HCT116 (cell line): ENCODE results near the gene PHACTR4. TPM values are rescaled to one million over a fixed set of nuclear protein-coding genes. Genes with fewer than 3 reads are reported as not detected.

Experiments used
- ATAC-seq: fragments of 200-7000 bp; cut with Tn5 transposase; 2 replicates; pipeline ENCODE4 v1.9.1; 2020; ENCODE audit warnings: mild to moderate bottlenecking, moderate library complexity
- BruUV-seq: library from RNA; stranded (reverse); fragments of 400-500 nt; replicated peaks from 2 replicates; lab custom pipeline; 2021; lab: Mats Ljungman, UMichigan
- CTCF ChIA-PET: fragments of 300-600 bp; sonication (Branson Sonifier 250); formaldehyde crosslinking; loops from one replicate; lab custom pipeline; 2021; ENCODE audit warnings: antibody characterized with exemption; lab: Charles Lee
- POLR2A ChIA-PET: fragments of 300-600, 350-600 bp; sonication (Branson Sonifier 250); formaldehyde crosslinking; loops from one replicate; lab custom pipeline; 2021; ENCODE audit warnings: antibody characterized with exemption; lab: Charles Lee
- RAD21 ChIA-PET, 2 experiments: fragments of 300-600 bp; sonication (Branson Sonifier 250); formaldehyde crosslinking; loops; one replicate each; lab custom pipeline; 2023; ENCODE audit warnings: low total read pairs in 2 of 2; ENCODE audit not compliant: uncharacterized antibody in 2 of 2, unreplicated experiment in 2 of 2, low non-redundant PET in 1 of 2; lab: Charles Lee
- DNase-seq: peaks from one replicate; pipeline ENCODE4 v3.0.0-alpha.2; 2010; ENCODE audit warnings: low read depth, low spot score
- H2AFZ ChIP-seq: fragments of 200-600 bp; shearing (Covaris generic), sonication (generic); 2 replicates; pipeline ENCODE4 v1.6.1; 2017; ENCODE audit warnings: low read depth, mixed run types, mixed read lengths, antibody characterized with exemption, low read length; ENCODE audit not compliant: poor library complexity, severe bottlenecking
- H3K27ac ChIP-seq: 2 replicates; pipeline ENCODE4 v1.5.1; 2012; ENCODE audit warnings: low read depth, low read length
- H3K27me3 ChIP-seq: fragments of 200-600 bp; sonication (generic); 2 replicates; pipeline ENCODE4 v1.6.1; 2016; ENCODE audit warnings: mixed run types, low read length, mixed read lengths; ENCODE audit not compliant: insufficient read depth
- H3K36me3 ChIP-seq, 2 experiments: fragments of 200-500 bp in 1 of 2; fragments of 200-600 bp in 1 of 2; sonication (Bioruptor generic) in 1 of 2; sonication (generic) in 1 of 2; 2 replicates each; pipeline versions ENCODE4 v1.5.1 to v1.6.1; 2014 to 2016; ENCODE audit warnings: low read length in 2 of 2, inconsistent platforms in 1 of 2, mixed read lengths in 1 of 2, mixed run types in 1 of 2; ENCODE audit not compliant: insufficient read depth in 2 of 2, control insufficient read depth in 1 of 2
- H3K4me1 ChIP-seq, 2 experiments: fragments of 200-600 bp in 1 of 2; sonication (generic) in 1 of 2; 2 replicates each; pipeline versions ENCODE4 v1.5.1 to v1.6.1; 2012 to 2017; ENCODE audit warnings: low read length in 2 of 2, inconsistent platforms in 1 of 2, mild to moderate bottlenecking in 1 of 2, mixed read lengths in 1 of 2, mixed run types in 1 of 2, moderate library complexity in 1 of 2; ENCODE audit not compliant: insufficient read depth in 2 of 2, control insufficient read depth in 1 of 2
- H3K4me2 ChIP-seq: fragments of 200-600 bp; sonication (generic); 2 replicates; pipeline ENCODE4 v1.6.1; 2017; ENCODE audit warnings: mixed run types, low read length, mixed read lengths
- H3K4me3 ChIP-seq, 2 experiments: fragments of 200-600 bp in 1 of 2; sonication (generic) in 1 of 2; replicated peaks in 1 of 2; 2 replicates each; pipeline ENCODE4 v1.5.1; 2011 to 2016; ENCODE audit warnings: low read length in 2 of 2, control low read depth in 1 of 2, low read depth in 1 of 2, mild to moderate bottlenecking in 1 of 2, mixed read lengths in 1 of 2, mixed run types in 1 of 2
- H3K79me2 ChIP-seq: fragments of 200-600 bp; sonication (generic); 2 replicates; pipeline ENCODE4 v1.6.1; 2017; ENCODE audit warnings: mild to moderate bottlenecking, mixed run types, low read length, moderate library complexity, mixed read lengths; ENCODE audit not compliant: insufficient read depth
- H3K9ac ChIP-seq: fragments of 200-600 bp; sonication (generic); 2 replicates; pipeline ENCODE4 v1.6.1; 2016; ENCODE audit warnings: low read length, mixed read lengths
- H3K9me2 ChIP-seq: fragments of 200-600 bp; sonication (generic), shearing (Covaris generic); 2 replicates; pipeline ENCODE4 v1.6.1; 2017; ENCODE audit warnings: mixed run types, mild to moderate bottlenecking, moderate library complexity; ENCODE audit not compliant: insufficient read depth
- H3K9me3 ChIP-seq, 2 experiments: fragments of 200-500 bp in 1 of 2; fragments of 200-600 bp in 1 of 2; sonication (Bioruptor generic) in 1 of 2; sonication (generic) in 1 of 2; 2 replicates each; pipeline ENCODE4 v1.6.1; 2014 to 2017; ENCODE audit warnings: low read length in 2 of 2, mixed read lengths in 2 of 2, inconsistent platforms in 1 of 2, low read depth in 1 of 2, mild to moderate bottlenecking in 1 of 2, mixed run types in 1 of 2, moderate library complexity in 1 of 2; ENCODE audit not compliant: control insufficient read depth in 1 of 2, insufficient read depth in 1 of 2
- H4K20me1 ChIP-seq: fragments of 200-600 bp; sonication (generic), shearing (Covaris generic); 2 replicates; pipeline ENCODE4 v1.6.1; 2017; ENCODE audit warnings: mixed run types, mild to moderate bottlenecking, moderate library complexity; ENCODE audit not compliant: insufficient read depth
- CBX3 ChIP-seq: IDR thresholded peaks from 2 replicates; pipeline ENCODE4 v1.6.1; 2012; ENCODE audit warnings: low read depth
- CTCF ChIP-seq, 3 experiments: fragments of 200-600 bp in 1 of 3; sonication (generic) in 1 of 3; IDR thresholded peaks in 2 of 3; conservative IDR thresholded peaks in 1 of 3; 2 replicates each; pipeline ENCODE4 v1.5.1; 2012 to 2017; ENCODE audit warnings: low read depth in 2 of 3, low read length in 2 of 3, antibody characterized with exemption in 1 of 3, borderline replicate concordance in 1 of 3, control low read depth in 1 of 3, mild to moderate bottlenecking in 1 of 3, mixed read lengths in 1 of 3, mixed run types in 1 of 3, moderate library complexity in 1 of 3; ENCODE audit not compliant: insufficient read depth in 1 of 3
- EZH2 ChIP-seq: fragments of 200-600 bp; sonication (generic); IDR thresholded peaks from 2 replicates; pipeline ENCODE4 v1.6.1; 2017; ENCODE audit warnings: antibody characterized with exemption, mixed run types
- EZH2phosphoT487 ChIP-seq: fragments of 200-600 bp; IDR thresholded peaks from 2 replicates; pipeline ENCODE4 v1.6.1; 2018; ENCODE audit warnings: antibody characterized with exemption, borderline replicate concordance
- FOSL1 ChIP-seq: IDR thresholded peaks from 2 replicates; pipeline ENCODE4 v1.6.1; 2012; ENCODE audit warnings: low read depth
- MAX ChIP-seq: IDR thresholded peaks from 2 replicates; pipeline ENCODE4 v1.6.1; 2012
- POLR2A ChIP-seq: IDR thresholded peaks from 2 replicates; pipeline ENCODE4 v1.7.0; 2011; ENCODE audit warnings: borderline replicate concordance; ENCODE audit not compliant: insufficient read depth, insufficient read length; ENCODE audit errors: extremely low read depth
- POLR2AphosphoS5 ChIP-seq: IDR thresholded peaks from 2 replicates; pipeline ENCODE4 v1.6.1; 2011; ENCODE audit warnings: mild to moderate bottlenecking, low read depth, low read length, moderate library complexity
- RAD21 ChIP-seq: IDR thresholded peaks from 2 replicates; pipeline ENCODE4 v1.6.1; 2012; ENCODE audit warnings: low read depth, mild to moderate bottlenecking
- SIN3A ChIP-seq: IDR thresholded peaks from 2 replicates; pipeline ENCODE4 v1.6.1; 2012; ENCODE audit warnings: low read depth
- TCF7L2 ChIP-seq: IDR thresholded peaks from 2 replicates; pipeline ENCODE4 v1.7.0; 2011; ENCODE audit warnings: borderline replicate concordance, inconsistent platforms; ENCODE audit not compliant: insufficient read depth, insufficient read length; ENCODE audit errors: extremely low read depth
- ZBTB33 ChIP-seq: IDR thresholded peaks from 2 replicates; pipeline ENCODE4 v1.6.1; 2011; ENCODE audit warnings: mild to moderate bottlenecking, low read length, moderate library complexity; ENCODE audit not compliant: insufficient replicate concordance; ENCODE audit errors: extremely low read depth
- ZFX ChIP-seq: fragments of 450-650 bp; IDR thresholded peaks from 2 replicates; pipeline ENCODE4 v1.6.1; 2017
- ZNF274 ChIP-seq: fragments of 200-500 bp; sonication (Bioruptor generic); IDR thresholded peaks from 2 replicates; pipeline ENCODE4 v1.6.1; 2014; ENCODE audit warnings: mild to moderate bottlenecking, low read depth, low read length, inconsistent platforms
- intact Hi-C: fragments of 100-400 bp; cut with micrococcal nuclease; formaldehyde crosslinking; loops from 2 replicates; pipeline ENCODE4 v1.10.0; 2022
- total RNA-seq: library from RNA; stranded (reverse); gene quantifications from one replicate; pipeline ENCODE4 v1.2.1, GENCODE V29; 2021; ENCODE audit not compliant: unreplicated experiment
- TF ChIP-seq, protein P1 (sequence below): IDR thresholded peaks from 2 replicates; pipeline ENCODE4 v1.6.1; 2012; ENCODE audit warnings: low read depth
- TF ChIP-seq, protein P2 (sequence below): IDR thresholded peaks from 2 replicates; pipeline ENCODE4 v1.6.1; 2012

The PHACTR4 gene
- total RNA-seq, 1 experiment from 2014 or later = 36.0 TPM

DNA sequence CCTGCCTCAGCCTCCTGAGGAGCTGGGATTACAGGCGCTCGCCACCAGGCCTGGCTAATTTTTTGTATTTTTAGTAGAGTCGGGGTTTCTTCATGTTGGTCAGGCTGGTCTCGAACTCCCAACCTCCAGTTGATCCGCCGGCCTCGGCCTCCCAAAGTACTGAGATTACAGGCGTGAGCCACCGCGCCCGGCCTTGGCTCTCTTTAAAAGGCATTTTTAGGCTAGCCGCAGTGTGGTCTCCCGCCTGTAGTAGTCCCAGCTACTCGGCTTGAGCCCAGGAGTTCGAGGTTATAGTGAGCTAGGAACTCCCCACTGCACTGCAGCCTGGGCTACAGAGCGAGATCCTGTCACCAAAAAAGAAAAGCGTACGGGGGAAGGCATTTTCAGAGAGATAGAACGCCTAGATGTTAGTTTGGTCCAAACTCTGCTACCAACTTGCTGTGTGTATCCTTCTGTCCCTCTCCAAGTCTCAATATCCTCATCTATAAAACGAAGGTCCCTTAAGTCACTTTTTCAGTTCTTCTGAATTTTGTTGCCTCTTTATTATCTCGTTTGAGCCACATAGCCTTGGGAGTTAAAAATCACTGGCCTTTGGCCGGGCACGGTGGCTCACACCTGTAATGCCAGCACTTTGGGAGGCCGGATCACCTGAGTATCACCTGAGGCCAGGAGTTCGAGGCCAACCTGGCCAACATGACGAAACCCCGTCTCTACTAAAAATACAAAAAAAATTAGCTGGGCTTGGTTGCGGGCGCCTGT, 40.0 kb upstream of the PHACTR4 start (continued):
- TF ChIP-seq TCF7L2 = no peak
- TF ChIP-seq POLR2A = no peak
- TF ChIP-seq, protein P1, sequence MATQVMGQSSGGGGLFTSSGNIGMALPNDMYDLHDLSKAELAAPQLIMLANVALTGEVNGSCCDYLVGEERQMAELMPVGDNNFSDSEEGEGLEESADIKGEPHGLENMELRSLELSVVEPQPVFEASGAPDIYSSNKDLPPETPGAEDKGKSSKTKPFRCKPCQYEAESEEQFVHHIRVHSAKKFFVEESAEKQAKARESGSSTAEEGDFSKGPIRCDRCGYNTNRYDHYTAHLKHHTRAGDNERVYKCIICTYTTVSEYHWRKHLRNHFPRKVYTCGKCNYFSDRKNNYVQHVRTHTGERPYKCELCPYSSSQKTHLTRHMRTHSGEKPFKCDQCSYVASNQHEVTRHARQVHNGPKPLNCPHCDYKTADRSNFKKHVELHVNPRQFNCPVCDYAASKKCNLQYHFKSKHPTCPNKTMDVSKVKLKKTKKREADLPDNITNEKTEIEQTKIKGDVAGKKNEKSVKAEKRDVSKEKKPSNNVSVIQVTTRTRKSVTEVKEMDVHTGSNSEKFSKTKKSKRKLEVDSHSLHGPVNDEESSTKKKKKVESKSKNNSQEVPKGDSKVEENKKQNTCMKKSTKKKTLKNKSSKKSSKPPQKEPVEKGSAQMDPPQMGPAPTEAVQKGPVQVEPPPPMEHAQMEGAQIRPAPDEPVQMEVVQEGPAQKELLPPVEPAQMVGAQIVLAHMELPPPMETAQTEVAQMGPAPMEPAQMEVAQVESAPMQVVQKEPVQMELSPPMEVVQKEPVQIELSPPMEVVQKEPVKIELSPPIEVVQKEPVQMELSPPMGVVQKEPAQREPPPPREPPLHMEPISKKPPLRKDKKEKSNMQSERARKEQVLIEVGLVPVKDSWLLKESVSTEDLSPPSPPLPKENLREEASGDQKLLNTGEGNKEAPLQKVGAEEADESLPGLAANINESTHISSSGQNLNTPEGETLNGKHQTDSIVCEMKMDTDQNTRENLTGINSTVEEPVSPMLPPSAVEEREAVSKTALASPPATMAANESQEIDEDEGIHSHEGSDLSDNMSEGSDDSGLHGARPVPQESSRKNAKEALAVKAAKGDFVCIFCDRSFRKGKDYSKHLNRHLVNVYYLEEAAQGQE = no peak
- TF ChIP-seq RAD21 = no peak; the same call in 1 of the 2 replicates

DNA sequence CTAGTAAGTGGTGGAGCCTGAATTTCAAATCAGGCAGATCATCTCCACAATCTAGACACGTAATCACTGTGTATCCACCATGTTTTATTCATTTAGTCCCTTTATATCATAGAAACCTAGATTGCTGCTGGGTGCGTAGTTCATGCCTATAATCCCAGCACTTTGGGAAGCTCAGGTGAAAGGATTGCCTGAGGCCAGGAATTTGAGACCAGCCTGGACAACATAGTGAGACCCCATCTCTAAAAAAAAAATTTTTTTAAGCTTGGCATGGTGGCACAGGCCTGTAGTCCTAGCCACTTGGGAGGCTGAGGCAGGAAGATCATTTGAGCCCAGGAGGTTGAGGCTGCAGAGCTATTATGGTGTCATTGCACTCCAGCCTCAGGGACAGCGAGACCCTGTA, 30.6 kb upstream of the PHACTR4 start:
- TF ChIP-seq ZBTB33 (no peak), FOSL1 (no peak), MAX (no peak), ZFX (no peak), CTCF (IDR thresholded peaks at IDR 0.05 in 2 of 3, conservative IDR thresholded peaks at IDR 0.05 in 1 of 3; ENCODE audit: borderline replicate concordance in 1 of 3, insufficient read depth in 1 of 3, low read depth in 2 of 3, low read length in 2 of 3) (no peak), EZH2 (no peak), POLR2A (no peak), ZNF274 (no peak), POLR2AphosphoS5 (no peak), EZH2phosphoT487 (no peak), CBX3 (no peak), SIN3A (no peak)
- TF ChIP-seq, protein P2, sequence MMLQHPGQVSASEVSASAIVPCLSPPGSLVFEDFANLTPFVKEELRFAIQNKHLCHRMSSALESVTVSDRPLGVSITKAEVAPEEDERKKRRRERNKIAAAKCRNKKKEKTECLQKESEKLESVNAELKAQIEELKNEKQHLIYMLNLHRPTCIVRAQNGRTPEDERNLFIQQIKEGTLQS = no peak
- no peak overlapping the region for H3K4me2 ChIP-seq
- H3K27me3 ChIP-seq = no peaks in the 10 kb centered on the region
- no peaks in the 10 kb centered on the region; the same call in 1 of the 2 replicates for H3K79me2 ChIP-seq
- DNase-seq = no peak
- ChIA-PET RAD21 (no interaction called here), CTCF (no interaction called here), POLR2A (no interaction called here)
- no peak overlapping the region for H3K9ac ChIP-seq
- no peaks in the 10 kb centered on the region for H4K20me1 ChIP-seq
- no peak for ATAC-seq
- BruUV-seq = no TSS peak
- H3K36me3 ChIP-seq = peaks cover 4 to 12% of the 10 kb centered on the region in 2 experiments; a peak in 3 of 4 replicates
- H2AFZ ChIP-seq = no peak overlapping the region
- H3K4me1 ChIP-seq = peaks cover 17 to 34% of the 10 kb centered on the region in 2 experiments
- H3K9me3 ChIP-seq = no peaks in the 10 kb centered on the region
- H3K27ac ChIP-seq = no peak overlapping the region
- intact Hi-C loops = no loop called here
- no peak overlapping the region for H3K4me3 ChIP-seq
- H3K9me2 ChIP-seq = no peaks in the 10 kb centered on the region
